DOHH2 (cell line): ENCODE results near the gene ERH.

Experiments
- EZH2phosphoT487 ChIP-seq: fragments of 200-600 bp; sonication (generic); IDR thresholded peaks from 2 replicates; pipeline ENCODE4 v1.6.1; 2017; ENCODE audit warnings: borderline replicate concordance, mild to moderate bottlenecking, antibody characterized with exemption, low read length, moderate library complexity, mixed read lengths
- TF ChIP-seq, protein P1 (sequence below): fragments of 200-600 bp; sonication (generic); IDR thresholded peaks from one replicate; pipeline ENCODE4 v1.5.1; 2014; ENCODE audit warnings: antibody characterized with exemption, mild to moderate bottlenecking, low read depth, low read length; ENCODE audit not compliant: poor library complexity, severe bottlenecking

DNA sequence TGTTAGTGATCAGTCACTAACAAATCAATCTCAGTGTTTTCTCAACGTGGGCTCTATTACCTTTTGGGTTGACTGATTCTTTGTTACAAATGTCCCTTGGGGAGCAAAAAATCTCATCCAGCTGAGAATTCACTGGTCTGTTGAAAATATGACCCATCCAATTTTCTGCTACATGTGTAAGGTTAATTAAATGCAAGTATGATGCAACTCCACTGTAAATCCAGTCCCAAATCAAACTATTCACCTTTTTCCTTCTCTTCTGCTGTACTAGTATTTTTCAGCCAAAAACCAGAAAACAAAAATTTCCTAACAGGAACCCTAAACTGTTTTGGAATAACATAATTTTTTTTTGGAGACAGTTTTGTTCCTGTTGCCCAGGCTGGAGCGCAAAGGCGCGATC is 2.2 kb downstream of the ERH start:
- TF ChIP-seq, protein P1, sequence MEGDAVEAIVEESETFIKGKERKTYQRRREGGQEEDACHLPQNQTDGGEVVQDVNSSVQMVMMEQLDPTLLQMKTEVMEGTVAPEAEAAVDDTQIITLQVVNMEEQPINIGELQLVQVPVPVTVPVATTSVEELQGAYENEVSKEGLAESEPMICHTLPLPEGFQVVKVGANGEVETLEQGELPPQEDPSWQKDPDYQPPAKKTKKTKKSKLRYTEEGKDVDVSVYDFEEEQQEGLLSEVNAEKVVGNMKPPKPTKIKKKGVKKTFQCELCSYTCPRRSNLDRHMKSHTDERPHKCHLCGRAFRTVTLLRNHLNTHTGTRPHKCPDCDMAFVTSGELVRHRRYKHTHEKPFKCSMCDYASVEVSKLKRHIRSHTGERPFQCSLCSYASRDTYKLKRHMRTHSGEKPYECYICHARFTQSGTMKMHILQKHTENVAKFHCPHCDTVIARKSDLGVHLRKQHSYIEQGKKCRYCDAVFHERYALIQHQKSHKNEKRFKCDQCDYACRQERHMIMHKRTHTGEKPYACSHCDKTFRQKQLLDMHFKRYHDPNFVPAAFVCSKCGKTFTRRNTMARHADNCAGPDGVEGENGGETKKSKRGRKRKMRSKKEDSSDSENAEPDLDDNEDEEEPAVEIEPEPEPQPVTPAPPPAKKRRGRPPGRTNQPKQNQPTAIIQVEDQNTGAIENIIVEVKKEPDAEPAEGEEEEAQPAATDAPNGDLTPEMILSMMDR: no peak
- no peak for TF ChIP-seq EZH2phosphoT487
